HUDEP-2 (cell line): ENCODE data around the gene UNC93B1.
"Not testable (repeated sequence)": the region's sequence is repeated elsewhere in the genome, so short reads cannot be mapped to it uniquely, and the experiment has no call there.

Experiments
- DNase-seq, 76 experiments: peaks; one replicate each; lab custom pipeline; 2025; ENCODE audit not compliant: unreplicated experiment in 76 of 76; lab: John Stamatoyannopoulos, UW

Gene UNC93B1

DNA sequence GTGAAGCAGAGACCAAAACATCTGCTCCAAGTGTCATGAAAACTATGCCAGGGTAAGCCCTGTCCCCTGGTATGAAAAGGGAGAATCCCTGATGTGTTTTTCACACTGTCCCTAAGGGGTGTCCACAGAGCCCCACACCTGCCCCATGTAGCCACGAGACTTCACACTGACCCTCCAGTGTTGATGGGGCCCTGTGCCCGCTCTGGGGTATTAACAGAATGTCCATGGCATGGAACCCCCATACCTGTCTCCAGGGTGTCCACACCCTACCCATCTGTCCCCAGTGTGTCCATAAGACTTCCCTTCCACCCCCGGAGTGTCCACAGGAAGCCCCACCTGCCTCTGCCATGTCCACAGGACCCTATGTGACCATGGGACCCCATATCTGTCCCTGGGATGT is 8.8 kb downstream of the UNC93B1 start:
- not testable (repeated sequence) for DNase-seq

DNA sequence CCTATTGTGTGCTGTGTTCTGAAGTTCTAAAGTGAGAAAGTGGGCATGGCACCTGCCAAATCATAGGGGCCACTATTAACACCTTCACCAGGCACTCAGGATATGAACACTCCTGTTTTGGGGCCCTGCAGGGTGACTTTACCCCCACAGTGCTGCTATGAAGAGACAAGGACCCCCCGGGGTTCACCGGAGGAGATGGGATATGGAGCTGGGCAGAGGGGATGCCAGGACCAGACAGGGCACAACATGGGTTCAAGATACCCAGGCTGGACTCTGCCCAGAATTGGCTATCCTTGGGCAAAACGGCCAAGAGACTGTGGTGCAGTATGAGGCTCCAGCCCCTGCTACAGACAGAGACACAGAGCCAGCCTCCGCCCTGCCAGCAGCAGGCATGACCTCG is 9.5 kb downstream of the UNC93B1 start:
- DNase-seq, result not testable (repeated sequence)

DNA sequence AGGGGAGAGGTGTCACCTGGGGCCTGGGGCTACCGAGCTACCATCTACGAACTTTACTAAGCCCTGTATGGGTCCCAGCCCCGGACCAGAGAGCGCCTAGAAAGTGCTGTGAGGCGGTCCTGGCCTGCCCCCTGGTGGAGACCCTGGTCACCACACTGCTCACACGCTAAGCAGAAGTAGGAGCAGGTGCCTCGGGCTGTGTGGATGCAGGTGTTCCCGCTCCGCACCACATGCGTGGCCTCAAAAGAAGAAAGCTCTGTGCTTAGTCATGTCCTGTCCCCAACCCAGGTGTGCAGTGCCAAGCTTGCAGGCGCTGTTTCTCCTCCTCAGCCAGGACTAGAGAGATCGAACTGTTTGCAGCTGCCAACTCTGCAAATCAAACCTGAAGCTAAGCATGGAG is 10.1 kb downstream of the UNC93B1 start:
- DNase-seq, result peak in 15 of 76 experiments; percentile 10 to 44 (median 20)

DNA sequence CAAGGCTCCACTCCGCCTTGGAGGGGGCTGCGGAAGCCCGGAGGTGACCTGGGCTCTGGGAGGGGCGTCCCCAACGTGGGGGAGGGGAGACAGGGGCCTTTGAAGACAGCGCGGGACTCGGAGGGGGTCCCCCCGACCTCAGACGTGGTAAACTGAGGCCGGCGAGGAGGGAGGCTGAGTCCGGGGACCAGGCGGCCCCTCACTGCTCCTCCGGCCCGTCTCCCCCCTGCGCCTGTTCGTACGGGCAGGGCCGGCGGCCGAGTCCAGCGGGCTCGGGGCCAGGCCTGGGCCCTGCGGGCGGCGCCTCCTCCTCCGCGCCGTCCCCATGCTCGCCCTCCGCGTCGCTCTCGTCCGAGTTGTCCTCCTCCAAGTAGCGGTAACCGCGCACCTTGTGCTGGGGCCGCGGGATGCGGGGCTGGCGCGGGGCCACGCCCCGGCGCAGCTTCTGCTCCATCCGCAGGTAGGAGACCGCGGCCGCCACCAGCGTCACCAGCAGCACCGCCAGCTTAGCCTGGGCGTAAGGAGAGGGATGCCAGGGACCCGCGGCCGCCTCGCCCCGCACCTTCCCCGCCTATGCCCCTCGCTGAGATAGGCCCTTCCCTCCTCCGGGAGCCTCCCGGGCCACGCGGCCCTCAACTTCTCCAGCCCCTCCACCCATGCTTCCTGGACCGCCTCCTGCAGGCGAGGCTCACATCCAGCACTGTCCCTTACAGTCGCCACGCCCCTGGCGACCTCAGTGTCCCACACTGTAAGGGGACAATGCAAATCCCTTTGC is 12.4 kb downstream of the UNC93B1 start:
- not testable (repeated sequence) for DNase-seq

DNA sequence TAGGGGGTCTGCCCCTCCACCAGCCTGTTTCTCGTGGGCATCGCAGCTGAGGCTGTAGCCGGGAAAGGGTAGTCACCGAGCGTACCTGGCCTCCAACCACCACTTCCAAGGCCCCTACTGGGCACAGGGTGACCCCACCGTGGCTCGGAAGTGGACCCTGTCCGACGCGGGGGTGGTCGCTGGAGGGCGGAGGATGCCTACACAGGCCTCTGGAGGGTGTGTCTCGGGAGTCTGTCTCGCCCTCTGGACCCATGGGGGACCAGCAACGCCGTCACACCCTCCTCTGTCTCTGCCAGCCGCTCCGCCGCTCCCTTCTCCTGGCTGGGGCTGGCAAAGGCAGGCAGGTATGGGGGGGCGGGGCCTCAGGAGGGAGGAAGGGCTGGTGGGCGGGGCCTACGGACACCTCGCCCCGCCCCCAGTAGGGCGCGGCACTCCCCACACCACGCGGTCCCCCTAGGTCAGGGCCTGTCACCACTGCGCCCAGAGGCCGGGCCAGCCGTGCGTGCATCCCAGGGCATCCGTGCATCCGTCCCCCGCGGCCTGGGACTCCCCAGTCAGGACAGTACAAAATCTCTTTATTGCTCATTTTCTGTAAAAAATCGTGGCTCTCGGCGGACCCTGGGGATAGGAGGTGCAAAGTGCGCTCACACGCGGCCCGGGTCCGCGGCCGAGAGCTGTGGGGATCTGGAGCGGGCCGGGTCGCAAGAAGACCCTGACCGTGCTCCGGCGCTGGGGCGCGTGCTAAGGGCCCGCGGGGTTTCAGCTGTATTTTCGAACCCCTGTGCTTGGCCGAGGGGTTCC is 13.2 kb downstream of the UNC93B1 start:
- DNase-seq, result peak in 3 of 76 experiments; percentile 9 to 20 (median 10)

GRCh38 chr11:67985302-67985701 is 18.6 kb downstream of the UNC93B1 start:
- DNase-seq, result not testable (repeated sequence)

GRCh38 chr11:67983951-67984350 is 19.9 kb downstream of the UNC93B1 start:
- no peak for DNase-seq

DNA sequence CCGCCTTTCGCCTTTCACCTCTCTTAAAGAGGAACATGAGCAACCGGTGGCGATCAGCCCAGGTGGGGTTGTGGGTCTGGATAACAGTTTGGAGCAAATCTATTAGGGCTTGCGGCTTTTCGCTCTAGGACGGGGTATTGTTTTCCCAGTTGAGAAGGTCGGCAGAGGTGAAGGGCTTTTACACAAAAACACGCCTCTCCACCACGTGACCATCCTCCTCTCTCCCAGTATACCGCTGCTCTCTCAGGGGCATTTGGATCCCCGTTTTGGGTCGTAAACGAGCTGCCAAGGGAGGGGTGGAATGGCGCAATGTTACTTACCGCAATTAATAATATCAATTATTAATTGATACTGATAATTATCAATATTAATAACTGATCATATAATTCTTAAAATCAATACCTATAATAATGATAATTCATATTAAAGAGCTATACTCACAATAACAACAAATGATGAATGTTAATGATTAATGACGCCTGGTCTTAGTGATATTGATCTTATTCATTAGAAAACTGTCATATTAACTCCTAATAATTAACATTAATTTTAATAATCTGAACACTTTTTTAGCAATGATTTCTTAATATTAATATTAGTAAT is 21.5 kb downstream of the UNC93B1 start:
- DNase-seq, result not testable (repeated sequence)

DNA sequence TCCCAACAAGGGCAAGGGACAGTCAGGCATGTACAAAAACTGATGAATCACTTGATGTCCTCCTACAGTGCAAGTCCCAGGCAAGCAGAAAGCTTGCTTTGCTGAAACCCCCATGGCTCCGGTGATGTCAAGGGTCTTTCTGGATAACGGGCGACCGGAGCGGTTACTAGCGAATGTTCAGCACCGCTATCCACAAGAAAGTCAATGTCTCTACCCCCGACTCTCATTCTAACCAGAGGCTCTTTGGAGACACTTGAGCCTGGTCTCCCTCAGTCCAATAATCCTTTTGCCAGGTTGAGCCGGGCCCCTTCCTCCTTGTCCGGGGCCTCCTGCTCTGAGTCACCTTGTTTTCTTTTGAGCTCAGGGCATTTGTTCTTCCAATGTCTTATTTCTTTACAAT is 22.7 kb downstream of the UNC93B1 start:
- DNase-seq, result not testable (repeated sequence)

DNA sequence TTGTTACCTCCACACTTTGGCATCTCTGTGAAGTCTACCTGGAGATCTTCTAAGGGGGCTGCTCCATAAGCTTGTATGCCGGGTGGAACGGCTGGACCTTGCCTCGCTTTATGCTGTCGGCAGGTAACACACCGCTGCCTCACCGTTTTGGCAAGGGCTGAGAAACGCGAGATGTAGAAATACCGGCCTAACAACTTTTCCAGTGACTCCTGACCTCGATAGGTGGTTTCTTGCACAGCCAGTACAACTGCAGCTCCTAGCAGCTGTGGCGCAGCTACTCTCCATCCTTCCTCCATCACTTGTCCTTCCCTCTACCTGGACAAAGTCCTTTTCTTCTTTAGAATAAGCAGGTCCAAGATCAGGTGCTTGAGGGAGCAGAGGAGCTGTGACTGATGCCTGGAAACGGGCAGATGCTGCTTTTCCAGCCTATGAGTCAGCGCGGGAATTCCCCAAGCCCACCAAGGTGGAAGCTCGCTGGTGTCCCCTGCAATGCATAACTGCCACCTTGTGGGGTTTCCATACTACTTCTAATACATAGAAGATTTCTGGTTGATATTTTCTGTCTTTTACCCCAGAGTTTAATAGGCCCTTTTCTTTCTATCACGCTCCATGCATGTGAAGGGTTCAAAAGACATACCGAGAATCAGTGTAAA is 25.0 kb downstream of the UNC93B1 start:
- not testable (repeated sequence) for DNase-seq

- not testable (repeated sequence) for DNase-seq
Measured at GRCh38 chr11:67974746-67975145, 29.2 kb downstream of the UNC93B1 start.

GRCh38 chr11:67965830-67966348 is 38.0 kb downstream of the UNC93B1 start:
- DNase-seq, result not testable (repeated sequence)

DNA sequence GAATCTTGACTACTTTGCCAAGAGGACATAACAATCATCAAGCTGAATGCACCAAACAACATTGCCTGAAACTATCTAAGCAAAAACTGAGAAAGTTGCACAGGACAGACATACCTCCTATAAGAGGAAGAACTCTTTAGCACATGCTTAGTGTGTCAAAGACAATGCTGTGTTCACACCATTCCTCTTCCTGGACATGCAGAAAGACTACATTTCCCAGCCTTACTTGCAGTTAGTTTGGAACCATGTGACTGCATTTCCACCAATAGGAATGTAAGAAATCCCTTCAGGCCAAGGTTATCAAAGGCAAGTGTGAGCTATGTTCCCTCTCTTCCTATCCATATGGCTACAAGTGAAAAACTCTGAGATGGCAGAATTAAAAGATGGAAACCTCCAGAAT is 39.2 kb downstream of the UNC93B1 start:
- DNase-seq, result not testable (repeated sequence)

DNA sequence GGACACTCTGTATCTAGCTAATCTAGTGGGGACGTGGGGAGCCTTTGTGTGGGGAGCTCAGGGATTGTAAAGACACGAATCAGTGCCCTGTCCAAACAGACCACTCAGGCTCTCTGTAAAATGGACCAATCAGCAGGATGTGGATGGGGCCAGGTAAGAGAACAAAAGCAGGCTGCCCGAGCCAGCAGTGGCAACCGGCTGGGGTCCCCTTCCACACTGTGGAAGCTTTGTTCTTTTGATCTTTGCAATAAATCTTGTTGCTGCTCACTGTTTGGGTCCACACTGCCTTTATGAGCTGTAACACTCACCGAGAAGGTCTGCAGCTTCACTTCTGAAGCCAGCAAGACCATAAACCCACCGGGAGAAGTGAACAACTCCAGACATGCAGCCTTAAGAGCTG is 40.0 kb downstream of the UNC93B1 start:
- DNase-seq, result not testable (repeated sequence)

GRCh38 chr11:67963217-67963616 is 40.7 kb downstream of the UNC93B1 start:
- DNase-seq, result not testable (repeated sequence)

DNA sequence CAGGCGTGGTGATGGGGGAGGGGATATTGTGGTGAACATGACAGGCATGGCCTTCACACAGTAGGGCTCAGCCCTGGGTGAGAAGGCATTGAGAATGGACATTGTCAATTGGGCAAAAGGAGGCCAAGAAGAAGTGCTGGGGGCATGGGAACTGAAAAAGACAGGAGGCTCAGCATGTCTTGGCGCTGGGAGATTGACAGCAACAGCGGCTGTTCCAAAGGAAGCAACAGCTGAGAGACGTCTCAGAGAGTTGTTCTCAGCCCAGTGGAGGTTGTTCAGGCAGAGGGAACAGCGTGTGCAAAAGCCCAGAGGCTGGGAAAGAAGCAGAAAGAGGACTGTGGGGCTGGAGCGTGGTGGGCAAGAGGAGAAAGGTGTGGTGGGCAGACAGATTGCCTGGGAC is 47.7 kb downstream of the UNC93B1 start:
- DNase-seq, result not testable (repeated sequence)

- DNase-seq, result peak in 56 of 76 experiments; percentile 1 to 66 (median 28)
Measured at GRCh38 chr11:67955461-67956007, 48.4 kb downstream of the UNC93B1 start.

DNA sequence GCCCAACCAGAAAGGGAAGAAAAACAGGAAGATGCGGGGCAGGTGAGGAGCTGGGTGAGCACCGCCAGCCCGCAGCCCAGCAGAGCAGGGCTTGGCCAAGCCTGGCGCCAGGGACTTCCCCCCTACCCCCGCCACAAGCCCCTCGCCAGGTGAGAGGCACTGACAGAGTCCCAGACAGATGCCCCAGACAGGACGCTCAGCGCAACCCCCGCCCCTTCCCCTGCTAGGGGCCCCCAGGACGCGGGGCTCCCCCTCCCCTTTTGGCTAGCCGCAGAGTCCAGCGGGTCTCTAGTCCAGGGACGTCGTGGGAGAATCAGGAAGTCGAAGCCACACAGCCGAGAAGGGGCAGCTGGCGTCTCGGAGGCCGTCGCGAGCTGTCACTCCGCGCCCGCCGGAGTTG is 48.9 kb downstream of the UNC93B1 start:
- not testable (repeated sequence) for DNase-seq

DNA sequence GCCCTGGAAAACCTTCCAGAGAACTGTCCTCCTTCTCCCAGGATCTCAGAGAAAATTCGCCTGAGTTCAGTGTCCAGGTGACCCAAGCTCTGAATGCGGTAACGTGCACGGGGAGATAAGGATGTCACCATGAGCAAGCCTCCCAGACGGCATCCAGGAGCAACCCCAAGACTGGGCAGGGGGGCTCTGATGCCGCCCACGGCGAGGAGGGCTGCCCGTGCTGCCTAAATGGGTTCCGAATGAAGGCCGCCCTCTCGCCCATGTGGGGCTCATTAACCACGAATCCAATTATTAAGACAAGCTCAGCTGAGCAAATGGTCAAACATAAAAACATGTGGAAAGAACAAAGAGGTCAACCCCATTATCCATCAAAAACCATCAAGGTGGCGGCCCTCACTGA is 49.6 kb downstream of the UNC93B1 start:
- not testable (repeated sequence) for DNase-seq

DNA sequence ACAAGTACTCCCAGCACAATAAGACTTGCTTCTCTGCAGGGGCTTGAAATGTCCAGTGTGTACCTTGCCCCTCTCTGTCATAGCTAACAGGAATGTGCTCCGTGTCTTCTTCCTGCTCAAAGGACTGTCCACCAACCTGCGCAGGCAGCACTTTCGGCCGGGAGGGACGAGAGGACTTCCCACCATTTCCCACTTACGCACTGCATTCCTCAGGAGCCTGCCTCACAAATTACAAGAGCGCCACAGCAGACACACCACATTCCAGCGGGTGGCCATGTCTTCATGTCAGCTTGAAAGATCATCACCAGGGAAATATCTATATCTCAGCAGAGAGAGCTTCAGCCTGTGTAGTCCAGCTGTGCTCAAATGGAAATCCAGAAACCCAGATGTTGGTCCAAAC is 53.2 kb downstream of the UNC93B1 start:
- not testable (repeated sequence) for DNase-seq
